Caco-2 (cell line): ENCODE measurements around the gene R3HCC1L. TPM values are rescaled to one million over a fixed set of nuclear protein-coding genes. Genes with fewer than 3 reads are reported as not detected.

Experiments
- BruUV-seq: library from RNA; stranded (reverse); fragments of 400-500 nt; replicated peaks from 2 replicates; lab custom pipeline; 2021; lab: Mats Ljungman, UMichigan
- CTCF ChIA-PET: fragments of 300-600 bp; sonication (Branson Sonifier 250); formaldehyde crosslinking; loops from one replicate; lab custom pipeline; 2022; ENCODE audit warnings: antibody characterized with exemption; lab: Charles Lee
- POLR2A ChIA-PET: fragments of 300-600 bp; sonication (Branson Sonifier 250); formaldehyde crosslinking; loops from one replicate; lab custom pipeline; 2022; ENCODE audit warnings: antibody characterized with exemption; lab: Charles Lee
- DNase-seq, 2 experiments: peaks; one replicate each; pipeline versions ENCODE4 v3.0.0 to v3.0.0-alpha.2; 2020 to 2022
- H3K27me3 ChIP-seq: replicated peaks from 2 replicates; pipeline ENCODE4 v1.6.0; 2011; ENCODE audit warnings: low read length; ENCODE audit not compliant: control insufficient read depth, insufficient read depth
- H3K36me3 ChIP-seq: 2 replicates; pipeline ENCODE4 v1.5.1; 2011; ENCODE audit warnings: low read length; ENCODE audit not compliant: control insufficient read depth, insufficient read depth
- H3K4me1 ChIP-seq: fragments of 250-450 bp; sonication (Bioruptor Pico); 2 replicates; pipeline ENCODE4 v1.5.1; 2020; ENCODE audit warnings: mild to moderate bottlenecking
- H3K4me3 ChIP-seq: 2 replicates; pipeline ENCODE4 v1.5.1; 2011; ENCODE audit warnings: low read depth, mild to moderate bottlenecking, control low read depth, low read length
- H3K9me3 ChIP-seq: fragments of 250-450 bp; sonication (Bioruptor Pico); 2 replicates; pipeline ENCODE4 v1.5.1; 2020; ENCODE audit warnings: mild to moderate bottlenecking, moderate library complexity
- H3K27ac Mint-ChIP-seq: one replicate; pipeline ENCODE4 v1.8.0; 2022; ENCODE audit warnings: mixed read lengths; ENCODE audit not compliant: unreplicated experiment
- H3K27me3 Mint-ChIP-seq: one replicate; pipeline ENCODE4 v1.8.0; 2022; ENCODE audit warnings: mixed read lengths; ENCODE audit not compliant: insufficient read depth, unreplicated experiment
- H3K36me3 Mint-ChIP-seq: one replicate; pipeline ENCODE4 v1.8.0; 2022; ENCODE audit warnings: mild to moderate bottlenecking, mixed read lengths; ENCODE audit not compliant: insufficient read depth, unreplicated experiment
- H3K4me1 Mint-ChIP-seq: one replicate; pipeline ENCODE4 v1.8.0; 2022; ENCODE audit warnings: low read depth, mixed read lengths; ENCODE audit not compliant: unreplicated experiment
- H3K4me3 Mint-ChIP-seq: one replicate; pipeline ENCODE4 v1.8.0; 2022; ENCODE audit warnings: mild to moderate bottlenecking, moderate library complexity, mixed read lengths; ENCODE audit not compliant: unreplicated experiment
- H3K9me3 Mint-ChIP-seq: one replicate; pipeline ENCODE4 v1.8.0; 2022; ENCODE audit warnings: mixed read lengths; ENCODE audit not compliant: unreplicated experiment
- intact Hi-C: fragments of 100-400 bp; cut with micrococcal nuclease; formaldehyde crosslinking; loops from one replicate; pipeline ENCODE4 v1.10.0; 2022; ENCODE audit not compliant: unreplicated experiment
- total RNA-seq: library from RNA; stranded (reverse); gene quantifications from 2 replicates; pipeline ENCODE4 v1.2.3, GENCODE V29; 2022
- TF ChIP-seq, protein P1 (sequence below), 2 experiments: fragments of 200-600 bp in 1 of 2; IDR thresholded peaks; 1 replicate in 1 of 2; 2 replicates in 1 of 2; pipeline versions ENCODE4 v1.5.1 to v1.8.0; 2011 to 2022; ENCODE audit warnings: antibody characterized with exemption in 1 of 2, control low read depth in 1 of 2, inconsistent platforms in 1 of 2, low read depth in 1 of 2, low read length in 1 of 2, mild to moderate bottlenecking in 1 of 2, moderate library complexity in 1 of 2; ENCODE audit not compliant: insufficient read depth in 1 of 2, severe bottlenecking in 1 of 2, unreplicated experiment in 1 of 2

R3HCC1L gene
- total RNA-seq, 1 experiment from 2014 or later = 16.5 TPM

DNA sequence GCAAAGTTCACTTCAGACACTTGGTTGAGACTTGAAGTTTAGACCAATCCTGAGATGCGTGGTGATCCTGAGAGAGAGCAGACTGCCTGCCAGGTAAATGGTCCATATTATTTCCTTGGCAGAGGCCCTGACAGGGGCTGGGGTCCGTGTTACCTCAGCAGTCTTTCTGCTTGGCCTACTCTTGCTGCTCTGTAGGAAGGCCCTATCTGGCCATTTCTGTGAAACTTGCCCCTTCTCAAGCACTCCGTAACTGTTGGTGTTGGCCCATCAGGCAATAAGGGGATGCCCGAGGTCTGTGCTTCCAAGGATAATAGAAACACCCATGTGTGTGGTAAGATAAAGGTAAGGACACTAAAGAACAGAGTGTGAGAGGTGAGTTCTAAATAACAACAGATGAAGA, 113.6 kb downstream of the R3HCC1L start:
- CTCF ChIA-PET = no interaction called here
- Histone ChIP-seq H3K27me3 (no peaks in the 10 kb centered on the region), H3K4me1 (no peaks in the 10 kb centered on the region), H3K4me3 (no peak overlapping the region), H3K36me3 (peaks cover 1% of the 10 kb centered on the region; the same call in 1 of the 2 replicates), H3K9me3 (no peaks in the 10 kb centered on the region)
- H3K27me3 Mint-ChIP-seq = no peaks in the 10 kb centered on the region
- TF ChIP-seq, protein P1, sequence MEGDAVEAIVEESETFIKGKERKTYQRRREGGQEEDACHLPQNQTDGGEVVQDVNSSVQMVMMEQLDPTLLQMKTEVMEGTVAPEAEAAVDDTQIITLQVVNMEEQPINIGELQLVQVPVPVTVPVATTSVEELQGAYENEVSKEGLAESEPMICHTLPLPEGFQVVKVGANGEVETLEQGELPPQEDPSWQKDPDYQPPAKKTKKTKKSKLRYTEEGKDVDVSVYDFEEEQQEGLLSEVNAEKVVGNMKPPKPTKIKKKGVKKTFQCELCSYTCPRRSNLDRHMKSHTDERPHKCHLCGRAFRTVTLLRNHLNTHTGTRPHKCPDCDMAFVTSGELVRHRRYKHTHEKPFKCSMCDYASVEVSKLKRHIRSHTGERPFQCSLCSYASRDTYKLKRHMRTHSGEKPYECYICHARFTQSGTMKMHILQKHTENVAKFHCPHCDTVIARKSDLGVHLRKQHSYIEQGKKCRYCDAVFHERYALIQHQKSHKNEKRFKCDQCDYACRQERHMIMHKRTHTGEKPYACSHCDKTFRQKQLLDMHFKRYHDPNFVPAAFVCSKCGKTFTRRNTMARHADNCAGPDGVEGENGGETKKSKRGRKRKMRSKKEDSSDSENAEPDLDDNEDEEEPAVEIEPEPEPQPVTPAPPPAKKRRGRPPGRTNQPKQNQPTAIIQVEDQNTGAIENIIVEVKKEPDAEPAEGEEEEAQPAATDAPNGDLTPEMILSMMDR (IDR thresholded peaks at IDR 0.05; ENCODE audit: insufficient read depth in 1 of 2, low read depth in 1 of 2, low read length in 1 of 2, severe bottlenecking in 1 of 2, unreplicated experiment in 1 of 2) = no peak
- no peaks in the 10 kb centered on the region for H3K9me3 Mint-ChIP-seq
- H3K36me3 Mint-ChIP-seq = peaks cover 11% of the 10 kb centered on the region
- no peak overlapping the region for H3K27ac Mint-ChIP-seq
- BruUV-seq = no TSS peak
- intact Hi-C loops = no loop called here
- DNase-seq = no peak
- no peak overlapping the region for H3K4me3 Mint-ChIP-seq
- no peaks in the 10 kb centered on the region for H3K4me1 Mint-ChIP-seq
- POLR2A ChIA-PET = no interaction called here

DNA sequence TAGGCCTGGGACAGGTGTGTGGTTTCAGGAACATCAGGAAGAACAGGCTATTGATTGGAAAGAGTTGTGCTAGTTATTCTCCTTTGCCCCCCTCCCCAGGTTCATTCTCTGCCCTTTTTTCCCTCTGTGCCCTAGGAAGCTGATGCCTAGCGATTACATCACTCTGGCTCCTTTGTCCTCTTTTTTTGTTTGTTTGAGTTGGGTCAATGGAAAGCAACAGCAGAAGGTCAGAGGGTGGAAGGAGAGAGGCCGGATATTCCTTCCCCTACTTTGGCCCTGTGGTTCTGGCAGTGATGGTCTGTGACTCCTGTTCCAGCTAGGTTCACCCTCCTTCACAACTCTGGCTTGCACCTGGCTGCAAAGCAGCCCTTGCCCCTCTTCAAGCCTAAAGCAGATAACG, 114.7 kb downstream of the R3HCC1L start:
- ChIA-PET POLR2A (no interaction called here), CTCF (no interaction called here)
- no peaks in the 10 kb centered on the region for H3K4me1 ChIP-seq
- no peak overlapping the region for H3K27ac Mint-ChIP-seq
- no peak overlapping the region for H3K4me3 Mint-ChIP-seq
- no peaks in the 10 kb centered on the region for H3K4me1 Mint-ChIP-seq
- intact Hi-C loops = no loop called here
- no peak overlapping the region for H3K4me3 ChIP-seq
- peaks cover 10% of the 10 kb centered on the region for H3K36me3 Mint-ChIP-seq
- no peaks in the 10 kb centered on the region for H3K27me3 ChIP-seq
- no peaks in the 10 kb centered on the region for H3K9me3 Mint-ChIP-seq
- H3K9me3 ChIP-seq = no peaks in the 10 kb centered on the region
- BruUV-seq = no TSS peak
- H3K27me3 Mint-ChIP-seq = no peaks in the 10 kb centered on the region
- TF ChIP-seq, protein P1 (IDR thresholded peaks at IDR 0.05; ENCODE audit: insufficient read depth in 1 of 2, low read depth in 1 of 2, low read length in 1 of 2, severe bottlenecking in 1 of 2, unreplicated experiment in 1 of 2) = no peak
- DNase-seq = no peak
- peaks cover under 1% of the 10 kb centered on the region; the same call in 1 of the 2 replicates for H3K36me3 ChIP-seq

DNA sequence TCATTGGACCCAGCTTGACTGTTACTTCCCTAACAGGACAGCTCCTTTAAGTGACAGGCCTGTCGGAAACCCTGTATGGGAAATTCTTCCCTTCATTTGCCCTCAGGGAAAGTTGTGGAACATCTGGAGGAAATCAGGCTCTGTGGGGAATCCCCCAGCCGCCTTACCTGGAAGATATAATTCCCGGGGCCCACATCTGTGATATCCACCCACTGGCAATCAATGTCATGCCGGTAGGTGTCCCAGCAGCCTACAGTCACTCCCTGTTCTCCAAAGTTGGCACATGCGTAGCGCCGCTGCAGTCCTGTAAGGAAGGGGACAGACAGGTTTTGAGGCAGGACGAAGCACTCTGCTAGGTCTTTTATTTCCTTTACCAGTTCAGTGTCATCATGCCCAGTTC, 116.9 kb downstream of the R3HCC1L start:
- TF ChIP-seq, protein P1 (IDR thresholded peaks at IDR 0.05; ENCODE audit: insufficient read depth in 1 of 2, low read depth in 1 of 2, low read length in 1 of 2, severe bottlenecking in 1 of 2, unreplicated experiment in 1 of 2) = no peak
- no peaks in the 10 kb centered on the region for H3K9me3 ChIP-seq
- no peak overlapping the region for H3K27ac Mint-ChIP-seq
- ChIA-PET CTCF (no interaction called here), POLR2A (no interaction called here)
- H3K27me3 Mint-ChIP-seq = no peaks in the 10 kb centered on the region
- H3K36me3 Mint-ChIP-seq = peaks cover 8% of the 10 kb centered on the region
- intact Hi-C loops = no loop called here
- H3K4me3 Mint-ChIP-seq = no peak overlapping the region
- DNase-seq = no peak
- no peaks in the 10 kb centered on the region for H3K4me1 Mint-ChIP-seq
- no TSS peak for BruUV-seq
- no peaks in the 10 kb centered on the region for H3K4me1 ChIP-seq
- no peaks in the 10 kb centered on the region for H3K9me3 Mint-ChIP-seq
- H3K4me3 ChIP-seq = no peak overlapping the region
- no peaks in the 10 kb centered on the region for H3K27me3 ChIP-seq
- no peaks in the 10 kb centered on the region; the same call in 1 of the 2 replicates for H3K36me3 ChIP-seq
